HG02678 (cell line): ENCODE measurements around the gene LRRC47.
A peak's percentile ranks its signal among the peaks of the same experiment; 100 is the strongest.
"Not testable (repeated sequence)": the region's sequence is repeated elsewhere in the genome, so short reads cannot be mapped to it uniquely, and the experiment has no call there.

ENCODE experiments used
- ATAC-seq: cut with Tn5 transposase; IDR thresholded peaks from one replicate; pipeline ENCODE4 v1.9.1; 2021; ENCODE audit warnings: mild to moderate bottlenecking, moderate library complexity; ENCODE audit not compliant: unreplicated experiment

LRRC47 gene

GRCh38 chr1:3750741-3751140 is 45.6 kb downstream of the LRRC47 start:
- no peak for ATAC-seq

GRCh38 chr1:3749512-3749911 is 46.8 kb downstream of the LRRC47 start:
- ATAC-seq = no peak

- not testable (repeated sequence) for ATAC-seq
These were observed 47.9 kb downstream of the LRRC47 start for GRCh38 chr1:3748316-3748900.

GRCh38 chr1:3747903-3748302 is 48.4 kb downstream of the LRRC47 start:
- no peak for ATAC-seq

- ATAC-seq = no peak
These were observed 48.8 kb downstream of the LRRC47 start for GRCh38 chr1:3747522-3747848.

- ATAC-seq = peak; percentile 92
These were observed 49.3 kb downstream of the LRRC47 start for GRCh38 chr1:3746830-3747521.

- ATAC-seq = no peak
These were observed 49.9 kb downstream of the LRRC47 start for GRCh38 chr1:3746389-3746829.

- ATAC-seq = no peak
These were observed 50.5 kb downstream of the LRRC47 start for GRCh38 chr1:3745590-3746381.

- ATAC-seq = no peak
These were observed 51.2 kb downstream of the LRRC47 start for GRCh38 chr1:3745071-3745470.

- ATAC-seq = no peak
These were observed 51.7 kb downstream of the LRRC47 start for GRCh38 chr1:3744646-3745045.

- ATAC-seq = no peak
These were observed 52.5 kb downstream of the LRRC47 start for GRCh38 chr1:3743826-3744225.

- ATAC-seq = no peak
These were observed 52.9 kb downstream of the LRRC47 start for GRCh38 chr1:3743421-3743820.

GRCh38 chr1:3742439-3743298 is 53.6 kb downstream of the LRRC47 start:
- ATAC-seq = no peak

- ATAC-seq = no peak
These were observed 54.5 kb downstream of the LRRC47 start for GRCh38 chr1:3741566-3742438.

GRCh38 chr1:3740752-3741151 is 55.5 kb downstream of the LRRC47 start:
- ATAC-seq = no peak

GRCh38 chr1:3740042-3740441 is 56.3 kb downstream of the LRRC47 start:
- no peak for ATAC-seq

GRCh38 chr1:3738943-3739342 is 57.4 kb downstream of the LRRC47 start:
- ATAC-seq = no peak

GRCh38 chr1:3736708-3737107 is 59.6 kb downstream of the LRRC47 start:
- ATAC-seq = no peak

- no peak for ATAC-seq
These were observed 60.2 kb downstream of the LRRC47 start for GRCh38 chr1:3736131-3736561.

GRCh38 chr1:3735688-3736087 is 60.6 kb downstream of the LRRC47 start:
- ATAC-seq = no peak
